Skeletal muscle tissue (tissue), 4 donors: Measurements from ENCODE around the gene NUDT1. TPM values are rescaled to one million over a fixed set of nuclear protein-coding genes. Genes with fewer than 3 reads are reported as not detected.

Experiments
- H3K27ac ChIP-seq: one replicate; pipeline ENCODE4 v1.7.0; 2013; ENCODE audit warnings: mild to moderate bottlenecking, low read depth, low read length, inconsistent platforms
- H3K27me3 ChIP-seq, 3 donors: one replicate each; pipeline ENCODE4 v1.7.0; 2013; ENCODE audit warnings: low read length in 3 of 3; ENCODE audit not compliant: control insufficient read depth in 3 of 3, insufficient read depth in 3 of 3
- H3K36me3 ChIP-seq, 3 donors: one replicate each; pipeline ENCODE4 v1.7.0; 2013; ENCODE audit warnings: low read length in 3 of 3; ENCODE audit not compliant: control insufficient read depth in 3 of 3, insufficient read depth in 3 of 3
- H3K4me1 ChIP-seq, 3 donors: one replicate each; pipeline ENCODE4 v1.7.0; 2013; ENCODE audit warnings: low read length in 3 of 3, mild to moderate bottlenecking in 3 of 3; ENCODE audit not compliant: control insufficient read depth in 3 of 3, insufficient read depth in 3 of 3
- H3K4me3 ChIP-seq, 3 donors: one replicate each; pipeline ENCODE4 v1.7.0; 2013; ENCODE audit warnings: low read length in 3 of 3
- H3K9ac ChIP-seq, 3 donors: one replicate each; pipeline ENCODE4 v1.7.0; 2013; ENCODE audit warnings: low read length in 3 of 3, mild to moderate bottlenecking in 3 of 3, moderate library complexity in 2 of 3, low read depth in 1 of 3
- H3K9me3 ChIP-seq, 3 donors: one replicate each; pipeline ENCODE4 v1.7.0; 2013; ENCODE audit warnings: low read length in 3 of 3; ENCODE audit not compliant: control insufficient read depth in 3 of 3
- total RNA-seq: library from RNA; depleted of rRNA; stranded (reverse); fragments of >200 nt; gene quantifications from one replicate; pipeline ENCODE4 v1.2.3, GENCODE V29; 2014
- donor health status: Osteomylitis.

Gene NUDT1
- total RNA-seq, 1 donor from 2014 or later, result 20.9 TPM

GRCh38 chr7:2230882-2231281 lies 11.1 kb upstream of the NUDT1 start:
- Histone ChIP-seq H3K4me3 (no peak overlapping the region), H3K9ac (no peak overlapping the region), H3K27me3 (no peaks in the 10 kb centered on the region), H3K36me3 (peaks cover 21 to 30% (median 23%) of the 10 kb centered on the region in 3 donors), H3K9me3 (no peaks in the 10 kb centered on the region), H3K4me1 (peaks cover 12 to 27% (median 27%) of the 10 kb centered on the region in 3 donors), H3K27ac (no peak overlapping the region)

DNA sequence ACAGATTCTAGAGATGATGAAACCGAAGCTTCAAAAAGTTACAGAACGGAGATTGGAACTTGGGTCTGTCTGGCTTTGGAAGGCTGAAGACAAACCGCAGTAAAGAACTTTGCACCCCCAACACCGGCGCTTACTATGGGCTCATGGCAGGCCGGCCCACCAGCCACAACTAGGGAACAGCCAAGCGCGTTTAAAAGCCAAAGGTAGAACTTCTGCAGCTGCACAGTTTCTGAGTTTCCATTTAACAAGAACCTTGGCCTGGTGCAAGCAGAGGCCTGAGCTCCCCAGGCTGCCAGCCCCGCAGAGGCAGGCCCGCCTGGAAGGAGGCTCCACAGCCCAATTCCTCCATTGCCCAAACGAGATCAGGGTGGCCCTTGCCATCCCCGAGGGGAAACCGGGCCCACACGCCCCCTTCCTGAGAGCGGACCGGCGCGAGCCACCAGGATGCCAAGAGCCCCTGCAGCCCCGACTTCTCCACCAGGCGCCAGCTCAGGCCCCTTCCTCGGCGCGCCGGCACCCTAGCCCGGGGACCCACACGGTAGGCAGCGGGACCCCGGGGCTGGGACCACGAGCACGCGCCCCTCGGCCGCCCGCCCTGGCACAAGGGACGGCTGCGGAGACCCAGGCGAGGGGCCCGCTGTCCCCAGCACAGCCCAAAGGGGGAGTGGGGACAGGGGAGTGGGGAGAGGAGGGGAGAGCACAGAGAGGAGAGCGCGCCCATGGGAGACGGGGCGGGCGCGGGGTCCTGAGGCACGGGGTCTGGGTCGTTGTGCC lies 9.8 kb upstream of the NUDT1 start:
- peak overlapping the region; percentile 51 for H3K27ac ChIP-seq
- no peaks in the 10 kb centered on the region for H3K9me3 ChIP-seq
- peaks cover 23 to 32% (median 31%) of the 10 kb centered on the region in 3 donors for H3K36me3 ChIP-seq
- H3K4me1 ChIP-seq, result peaks cover 12 to 27% (median 27%) of the 10 kb centered on the region in 3 donors
- H3K4me3 ChIP-seq, result peak overlapping the region; percentile 76 to 94 (median 93)
- H3K9ac ChIP-seq, result peak overlapping the region; percentile 83 to 87 (median 85)
- no peaks in the 10 kb centered on the region for H3K27me3 ChIP-seq

GRCh38 chr7:2232766-2233520 lies 9.1 kb upstream of the NUDT1 start, which contains the start of gene MAD1L1:
Gene MAD1L1 (minus strand): TSS chr7:2232945. CDS start chr7:2230133, 2,812 bp downstream.
- Histone ChIP-seq H3K9ac (peak within 1 kb of the TSS; percentile 83 to 87 (median 85)), H3K4me1 (peaks cover 12 to 27% (median 27%) of the 10 kb centered on the region in 3 donors), H3K9me3 (no peaks in the 10 kb centered on the region), H3K27me3 (no peaks in the 10 kb centered on the region), H3K4me3 (peak within 1 kb of the TSS; percentile 76 to 94 (median 93)), H3K36me3 (peaks cover 27 to 39% (median 35%) of the 10 kb centered on the region in 3 donors), H3K27ac (peak within 1 kb of the TSS; percentile 51)

GRCh38 chr7:2233926-2234325 lies 8.1 kb upstream of the NUDT1 start:
- peaks cover 32 to 45% (median 38%) of the 10 kb centered on the region in 3 donors for H3K36me3 ChIP-seq
- H3K27me3 ChIP-seq, result no peaks in the 10 kb centered on the region
- no peaks in the 10 kb centered on the region for H3K9me3 ChIP-seq
- H3K27ac ChIP-seq, result no peak overlapping the region
- no peak overlapping the region for H3K4me3 ChIP-seq
- peaks cover 12 to 27% (median 27%) of the 10 kb centered on the region in 3 donors for H3K4me1 ChIP-seq
- H3K9ac ChIP-seq, result no peak overlapping the region

GRCh38 chr7:2237109-2237602 lies 4.9 kb upstream of the NUDT1 start:
- H3K4me3 ChIP-seq, result no peak overlapping the region
- H3K27ac ChIP-seq, result peak overlapping the region; percentile 38
- H3K36me3 ChIP-seq, result peaks cover 34 to 38% (median 38%) of the 10 kb centered on the region in 3 donors

GRCh38 chr7:2239242-2239641 lies 2.8 kb upstream of the NUDT1 start:
- H3K27me3 ChIP-seq, result no peaks in the 10 kb centered on the region
- peaks cover 7 to 17% (median 15%) of the 10 kb centered on the region in 3 donors for H3K4me1 ChIP-seq
- no peaks in the 10 kb centered on the region for H3K9me3 ChIP-seq
- no peak overlapping the region for H3K27ac ChIP-seq
- H3K36me3 ChIP-seq, result peaks cover 34 to 38% (median 36%) of the 10 kb centered on the region in 3 donors
- H3K9ac ChIP-seq, result no peak overlapping the region
- no peak overlapping the region for H3K4me3 ChIP-seq

More at GRCh38 chr7:2237109-2237602, 4.9 kb upstream of the NUDT1 start:
- no peaks in the 10 kb centered on the region for H3K27me3 ChIP-seq
- H3K4me1 ChIP-seq, result peaks cover 8 to 13% (median 13%) of the 10 kb centered on the region in 3 donors
- H3K9ac ChIP-seq, result no peak overlapping the region
- H3K9me3 ChIP-seq, result no peaks in the 10 kb centered on the region

GRCh38 chr7:2242541-2243429 lies 759 bp downstream of the NUDT1 start:
- Histone ChIP-seq H3K27ac (no peak overlapping the region), H3K36me3 (peaks cover 14 to 16% (median 14%) of the 10 kb centered on the region in 3 donors), H3K27me3 (no peaks in the 10 kb centered on the region), H3K9me3 (no peaks in the 10 kb centered on the region), H3K4me3 (peak overlapping the region; percentile 79 to 91 (median 86)), H3K4me1 (peaks cover 7 to 17% (median 15%) of the 10 kb centered on the region in 3 donors), H3K9ac (peak overlapping the region; percentile 79 to 91 (median 86))

GRCh38 chr7:2243458-2243857 lies 1.4 kb downstream of the NUDT1 start:
- no peaks in the 10 kb centered on the region for H3K9me3 ChIP-seq
- no peak overlapping the region for H3K27ac ChIP-seq
- no peak overlapping the region for H3K4me3 ChIP-seq
- H3K27me3 ChIP-seq, result no peaks in the 10 kb centered on the region
- H3K36me3 ChIP-seq, result peaks cover 7 to 9% (median 8%) of the 10 kb centered on the region in 3 donors
- H3K9ac ChIP-seq, result no peak overlapping the region
- peaks cover 7 to 17% (median 15%) of the 10 kb centered on the region in 3 donors for H3K4me1 ChIP-seq

DNA sequence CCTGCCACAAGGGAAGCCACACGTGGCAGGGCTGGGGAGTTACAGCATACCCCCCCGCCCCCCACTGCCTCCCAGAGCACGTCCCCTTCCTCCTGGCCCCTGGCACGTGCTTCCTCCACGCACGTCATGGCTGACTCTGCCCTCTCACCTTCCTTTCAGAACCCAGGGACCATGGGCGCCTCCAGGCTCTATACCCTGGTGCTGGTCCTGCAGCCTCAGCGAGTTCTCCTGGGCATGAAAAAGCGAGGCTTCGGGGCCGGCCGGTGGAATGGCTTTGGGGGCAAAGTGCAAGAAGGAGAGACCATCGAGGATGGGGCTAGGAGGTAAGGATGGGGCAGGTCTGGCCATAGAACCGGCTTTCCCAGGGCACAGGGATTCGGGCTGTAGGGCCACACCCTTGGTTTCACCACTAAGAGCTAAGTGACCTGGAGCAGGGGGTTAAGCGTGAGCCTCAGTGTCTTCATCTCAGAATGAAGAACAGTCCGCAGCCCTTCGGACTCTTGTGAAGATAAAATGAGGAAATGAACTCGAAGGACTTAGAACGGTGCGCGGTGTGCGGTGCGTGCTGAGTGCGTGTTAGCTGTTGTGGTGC lies 2.5 kb downstream of the NUDT1 start:
- Histone ChIP-seq H3K36me3 (peaks cover under 1 to 2% (median 2%) of the 10 kb centered on the region in 3 donors), H3K27ac (no peak overlapping the region), H3K9ac (no peak overlapping the region), H3K4me1 (peaks cover 11 to 21% (median 19%) of the 10 kb centered on the region in 3 donors), H3K4me3 (no peak overlapping the region), H3K9me3 (no peaks in the 10 kb centered on the region), H3K27me3 (no peaks in the 10 kb centered on the region)
